HFF-Myc (cell line): ENCODE results near the gene MED28.

Experiments
- DNase-seq: peaks from one replicate; pipeline ENCODE4 v3.0.0-alpha.2; 2011; ENCODE audit warnings: low read depth; ENCODE audit errors: extremely low read depth
- H3K4me3 ChIP-seq: replicated peaks from 2 replicates; pipeline ENCODE4 v1.5.1; 2011; ENCODE audit warnings: low read depth, mild to moderate bottlenecking, control low read depth, low read length
- CTCF ChIP-seq: IDR thresholded peaks from 2 replicates; pipeline ENCODE4 v1.5.1; 2012; ENCODE audit warnings: mild to moderate bottlenecking, low read depth, low read length, control low read depth; ENCODE audit errors: missing control alignments

MED28 gene

DNA sequence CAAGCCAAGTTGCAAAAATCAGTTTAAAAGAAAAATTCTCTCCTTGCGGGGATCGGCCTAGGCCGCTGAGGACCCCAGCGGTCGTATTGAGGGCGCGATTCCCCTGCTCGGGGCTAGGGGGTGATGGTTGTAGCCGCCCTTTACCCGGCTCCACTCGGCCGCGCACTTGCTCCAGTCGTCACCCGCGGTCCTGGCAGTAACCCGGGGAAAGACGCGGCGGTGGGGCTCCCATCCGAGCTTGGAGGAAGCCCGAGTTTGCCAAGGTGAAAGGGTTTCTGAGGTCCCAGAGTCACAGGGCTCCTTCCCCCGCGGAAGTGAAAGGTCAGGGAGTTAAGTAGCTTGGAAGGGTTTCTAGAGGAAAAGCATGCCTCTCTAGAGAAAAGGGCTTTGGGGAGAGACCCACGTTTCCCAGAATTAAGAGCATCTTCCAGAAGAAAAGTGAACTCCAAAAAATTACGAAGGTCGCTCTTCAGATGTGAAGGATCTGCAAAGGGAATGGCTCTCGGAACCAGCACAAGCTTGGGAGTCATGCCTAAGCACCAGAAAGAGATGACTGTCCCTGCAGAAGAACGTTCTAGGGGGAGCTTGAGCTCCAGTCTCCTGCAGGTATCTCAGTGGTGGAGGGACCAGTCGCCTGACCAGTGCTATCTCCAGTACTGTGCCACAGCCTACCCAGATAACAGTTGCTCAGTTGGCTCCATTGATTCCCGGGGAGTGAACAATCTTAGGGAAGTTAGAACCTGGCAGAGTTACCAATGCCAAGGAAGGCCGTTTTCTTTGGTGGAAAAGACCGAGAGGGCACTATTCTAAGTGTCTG lies 36.6 kb upstream of the MED28 start:
- no peak for TF ChIP-seq CTCF
- H3K4me3 ChIP-seq: peak overlapping the region; percentile 73
- DNase-seq: no peak

DNA sequence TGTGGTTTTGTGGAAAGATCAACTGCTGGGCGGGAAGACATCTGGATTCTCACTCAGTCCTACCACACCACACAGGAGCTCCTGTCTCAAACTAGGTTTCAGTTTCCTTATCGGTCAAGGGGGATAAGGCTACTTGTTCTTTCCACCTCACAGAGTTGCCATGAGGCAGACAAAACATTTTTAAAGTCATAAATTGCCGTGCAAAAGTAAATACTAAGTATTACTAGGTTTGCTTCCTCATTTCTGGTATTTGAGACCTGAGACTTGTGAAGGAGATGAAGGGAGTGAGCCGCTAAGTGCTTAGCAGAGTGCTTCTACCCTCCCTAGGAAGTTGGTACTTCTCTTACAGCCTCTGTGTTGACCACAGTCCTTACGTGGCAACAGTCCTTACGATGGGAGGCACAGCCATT lies 36.0 kb upstream of the MED28 start:
- peak overlapping the region; percentile 73 for H3K4me3 ChIP-seq
- DNase-seq: no peak
- TF ChIP-seq CTCF: no peak

GRCh38 chr4:17580969-17581368 lies 33.5 kb upstream of the MED28 start:
- no peak for DNase-seq
- TF ChIP-seq CTCF: no peak
- H3K4me3 ChIP-seq: no peak overlapping the region

DNA sequence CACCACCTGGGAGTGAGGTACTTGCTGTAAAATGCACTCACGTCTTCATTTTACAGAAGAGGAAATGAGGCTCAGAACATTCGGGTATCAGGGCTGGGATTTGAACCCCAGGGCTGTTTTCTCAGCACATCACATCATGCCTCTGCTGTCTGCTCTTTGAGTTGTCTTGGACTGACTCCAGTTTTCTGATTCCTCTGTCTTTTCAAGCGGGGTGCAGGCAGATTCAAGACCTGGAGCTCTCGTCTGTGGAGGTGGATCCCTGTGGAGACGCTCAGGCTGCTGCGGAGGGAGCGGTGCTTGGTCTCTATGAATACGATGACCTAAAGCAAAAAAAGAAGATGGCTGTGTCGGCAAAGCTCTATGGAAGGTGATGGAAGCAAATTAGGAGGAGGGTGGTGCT lies 31.2 kb upstream of the MED28 start:
- no peak for TF ChIP-seq CTCF
- no peak for DNase-seq

GRCh38 chr4:17583941-17584340 lies 30.5 kb upstream of the MED28 start:
- DNase-seq: no peak
- no peak for TF ChIP-seq CTCF

More for the DNA sequence above, 31.2 kb upstream of the MED28 start:
- no peak overlapping the region for H3K4me3 ChIP-seq

DNA sequence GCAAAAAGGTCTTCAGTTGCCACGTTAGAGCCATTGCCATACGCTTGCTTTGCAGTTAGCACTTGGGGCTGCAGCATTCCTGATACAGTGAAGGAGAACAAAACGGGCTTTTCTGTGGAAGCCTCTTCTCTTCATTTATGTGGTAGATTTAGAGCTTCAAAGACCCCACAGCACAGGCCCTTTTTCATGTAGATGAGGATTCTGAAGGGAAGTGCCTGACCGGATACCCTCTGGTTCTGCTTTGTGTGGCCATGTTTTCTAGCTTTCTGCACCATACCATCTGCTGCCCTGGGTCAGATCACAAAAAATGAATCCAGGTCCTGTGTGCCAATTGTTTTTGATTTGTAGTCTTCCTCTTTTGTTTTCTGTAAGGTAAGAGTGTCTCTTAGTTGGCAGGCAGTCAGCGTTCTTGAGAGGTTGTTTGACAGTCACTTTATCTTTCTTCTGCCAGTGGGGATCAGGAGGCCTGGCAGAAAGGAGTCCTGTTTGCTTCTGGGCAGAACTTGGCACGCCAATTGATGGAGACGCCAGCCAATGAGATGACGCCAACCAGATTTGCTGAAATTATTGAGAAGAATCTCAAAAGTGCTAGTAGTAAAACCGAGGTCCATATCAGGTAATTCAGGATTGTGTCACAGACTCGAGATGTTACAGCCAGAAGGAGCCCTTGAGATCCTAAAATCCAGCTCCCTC lies 29.8 kb upstream of the MED28 start:
- no peak for DNase-seq
- no peak overlapping the region for H3K4me3 ChIP-seq
- TF ChIP-seq CTCF: no peak

More at GRCh38 chr4:17583941-17584340, 30.5 kb upstream of the MED28 start:
- H3K4me3 ChIP-seq: no peak overlapping the region
